CD4-positive, alpha-beta T cell treated with Interleukin-4 for 1 hour (primary cell): ENCODE measurements around the gene MAPK13.
A peak's percentile ranks its signal among the peaks of the same experiment; 100 is the strongest.

Source experiments
- DNase-seq, 2 donors: peaks; one replicate each; pipeline ENCODE4 v3.0.0-alpha.2; 2020 to 2022

MAPK13 gene

GRCh38 chr6:36155662-36156061 is 25.3 kb downstream of the MAPK13 start:
- no peak for DNase-seq

- no peak for DNase-seq
These were observed 29.9 kb downstream of the MAPK13 start for GRCh38 chr6:36160147-36160760.

- peak in 1 of 2 donors; percentile 12 for DNase-seq
These were observed 39.0 kb downstream of the MAPK13 start for GRCh38 chr6:36169023-36170007.

- DNase-seq, result no peak
These were observed 40.4 kb downstream of the MAPK13 start for GRCh38 chr6:36170704-36171103.

GRCh38 chr6:36171573-36171972 is 41.3 kb downstream of the MAPK13 start:
- DNase-seq, result no peak

GRCh38 chr6:36177166-36177565 is 46.9 kb downstream of the MAPK13 start:
- DNase-seq, result no peak

- DNase-seq, result no peak
These were observed 48.2 kb downstream of the MAPK13 start for GRCh38 chr6:36178544-36178943.

- DNase-seq, result no peak
These were observed 49.8 kb downstream of the MAPK13 start for GRCh38 chr6:36180126-36180525.

GRCh38 chr6:36184311-36184710 is 54.0 kb downstream of the MAPK13 start:
- no peak for DNase-seq

GRCh38 chr6:36186199-36186598 is 55.9 kb downstream of the MAPK13 start:
- no peak for DNase-seq

- no peak for DNase-seq
These were observed 57.1 kb downstream of the MAPK13 start for GRCh38 chr6:36187446-36187845.
